ENCODE results near the gene PDZRN3. TPM values are rescaled to one million over a fixed set of nuclear protein-coding genes. Genes with fewer than 3 reads are reported as not detected.
A peak's percentile ranks its signal among the peaks of the same experiment; 100 is the strongest.

PDZRN3 gene
- total RNA-seq, 1 donor from 2014 or later, result 3.4 TPM

DNA sequence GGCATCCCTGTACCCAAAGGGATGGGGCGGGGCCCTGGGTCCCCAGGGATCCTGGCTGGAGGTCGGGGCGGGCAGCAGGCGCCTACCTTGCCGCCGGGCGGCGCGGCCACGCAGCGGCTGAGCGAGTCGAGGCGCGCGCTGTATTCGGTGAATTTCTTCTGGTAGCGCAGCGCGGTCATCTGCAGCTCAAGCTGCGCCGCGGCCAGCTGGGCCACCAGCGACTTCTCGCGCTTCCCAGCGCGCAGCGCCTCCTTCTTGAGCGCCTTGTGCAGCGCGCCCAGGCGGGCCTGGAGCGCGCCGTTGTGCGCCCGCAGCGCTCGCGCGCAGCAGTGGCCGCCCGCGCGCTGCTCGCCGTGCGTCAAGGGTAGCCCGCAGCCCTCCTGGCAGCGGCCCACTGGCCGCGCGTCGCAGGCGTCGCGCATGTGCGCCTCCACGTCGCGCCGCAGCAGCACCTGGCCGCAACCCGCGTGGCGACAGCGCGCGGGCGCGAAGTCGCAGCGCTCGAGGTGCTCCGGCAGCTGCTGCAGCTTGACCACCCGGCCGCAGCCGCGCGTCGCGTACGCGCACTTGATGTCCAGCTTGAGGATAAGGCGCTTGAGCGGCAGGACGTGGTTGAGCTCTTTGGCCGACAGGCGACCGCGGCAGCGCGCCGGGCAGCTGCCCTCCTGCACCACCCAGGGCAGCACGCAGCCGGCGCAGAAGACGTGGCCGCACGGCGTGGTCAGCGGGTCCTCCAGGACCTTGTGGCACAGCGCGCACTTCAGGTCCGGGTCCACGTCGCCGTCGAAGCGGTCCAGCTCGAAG lies 522 bp downstream of the PDZRN3 start:
- H3K27ac Mint-ChIP-seq, result no peak overlapping the region
- H3K27me3 Mint-ChIP-seq (ENCODE audit: insufficient read depth, low read depth), result no peaks in the 10 kb centered on the region
- H3K9me3 Mint-ChIP-seq, result no peaks in the 10 kb centered on the region
- Histone ChIP-seq H4K20me1 (ENCODE audit: low read depth) (peaks cover 14% of the 10 kb centered on the region), H3K79me2 (ENCODE audit: low read depth) (no peaks in the 10 kb centered on the region), H3K36me3 (no peaks in the 10 kb centered on the region), H3K4me3 (peak overlapping the region; percentile 70), H3F3A (ENCODE audit: low read depth) (peaks cover 12% of the 10 kb centered on the region), H3K9me3 (ENCODE audit: low read depth) (no peaks in the 10 kb centered on the region), H3K4me1 (peaks cover 22% of the 10 kb centered on the region), H3K9ac (no peak overlapping the region), H3K27ac (no peak overlapping the region), H2AFZ (replicated peaks) (peak overlapping the region; percentile 100), H3K4me2 (peak overlapping the region; percentile 96), H3K27me3 (peaks cover 22% of the 10 kb centered on the region)
- H3K4me1 Mint-ChIP-seq, result peaks cover 52% of the 10 kb centered on the region
- TF ChIP-seq EZH2phosphoT487 (IDR thresholded peaks at IDR 0.05) (peak; percentile 13), EZH2 (IDR thresholded peaks at IDR 0.05) (peak; percentile 49)
- TF ChIP-seq, protein P1, sequence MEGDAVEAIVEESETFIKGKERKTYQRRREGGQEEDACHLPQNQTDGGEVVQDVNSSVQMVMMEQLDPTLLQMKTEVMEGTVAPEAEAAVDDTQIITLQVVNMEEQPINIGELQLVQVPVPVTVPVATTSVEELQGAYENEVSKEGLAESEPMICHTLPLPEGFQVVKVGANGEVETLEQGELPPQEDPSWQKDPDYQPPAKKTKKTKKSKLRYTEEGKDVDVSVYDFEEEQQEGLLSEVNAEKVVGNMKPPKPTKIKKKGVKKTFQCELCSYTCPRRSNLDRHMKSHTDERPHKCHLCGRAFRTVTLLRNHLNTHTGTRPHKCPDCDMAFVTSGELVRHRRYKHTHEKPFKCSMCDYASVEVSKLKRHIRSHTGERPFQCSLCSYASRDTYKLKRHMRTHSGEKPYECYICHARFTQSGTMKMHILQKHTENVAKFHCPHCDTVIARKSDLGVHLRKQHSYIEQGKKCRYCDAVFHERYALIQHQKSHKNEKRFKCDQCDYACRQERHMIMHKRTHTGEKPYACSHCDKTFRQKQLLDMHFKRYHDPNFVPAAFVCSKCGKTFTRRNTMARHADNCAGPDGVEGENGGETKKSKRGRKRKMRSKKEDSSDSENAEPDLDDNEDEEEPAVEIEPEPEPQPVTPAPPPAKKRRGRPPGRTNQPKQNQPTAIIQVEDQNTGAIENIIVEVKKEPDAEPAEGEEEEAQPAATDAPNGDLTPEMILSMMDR (IDR thresholded peaks at IDR 0.05), result peak; percentile 27
- peak overlapping the region; percentile 93 for H3K4me3 Mint-ChIP-seq
- peak; percentile 92 for DNase-seq (ENCODE audit: low spot score)
- H3K36me3 Mint-ChIP-seq, result no peaks in the 10 kb centered on the region

DNA sequence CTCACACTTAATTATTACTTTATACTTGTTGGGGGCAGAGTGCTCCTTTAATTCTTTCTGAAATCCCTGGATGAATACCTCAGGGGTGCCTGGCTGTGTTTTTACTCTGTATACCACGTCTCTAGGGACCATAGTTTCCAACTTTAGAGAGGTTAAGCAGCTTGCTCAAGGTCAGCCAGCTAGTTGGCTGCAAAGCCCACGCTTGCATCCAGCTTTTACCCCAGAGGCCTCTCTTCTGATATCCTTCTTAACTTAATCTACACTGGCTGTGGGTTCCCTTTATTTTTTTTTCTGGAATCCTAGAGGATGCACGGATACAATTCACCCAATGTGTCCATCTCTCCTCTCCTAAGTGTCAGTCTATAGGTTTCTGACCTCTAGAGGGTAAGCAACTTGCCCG lies 1.4 kb downstream of the PDZRN3 start:
- Histone ChIP-seq H3K9ac (no peak overlapping the region), H3K36me3 (no peaks in the 10 kb centered on the region), H3K4me3 (peak overlapping the region; percentile 70), H2AFZ (replicated peaks) (no peak overlapping the region), H3K9me3 (ENCODE audit: low read depth) (no peaks in the 10 kb centered on the region), H3K27me3 (peaks cover 22% of the 10 kb centered on the region), H4K20me1 (ENCODE audit: low read depth) (peaks cover 14% of the 10 kb centered on the region), H3F3A (ENCODE audit: low read depth) (peaks cover 12% of the 10 kb centered on the region), H3K79me2 (ENCODE audit: low read depth) (no peaks in the 10 kb centered on the region), H3K27ac (no peak overlapping the region), H3K4me1 (peaks cover 22% of the 10 kb centered on the region), H3K4me2 (peak overlapping the region; percentile 96)
- TF ChIP-seq, protein P1 (IDR thresholded peaks at IDR 0.05), result no peak
- no peak for TF ChIP-seq EZH2 (IDR thresholded peaks at IDR 0.05)
- no peak for TF ChIP-seq EZH2phosphoT487 (IDR thresholded peaks at IDR 0.05)
- Mint-ChIP-seq H3K36me3 (no peaks in the 10 kb centered on the region), H3K9me3 (no peaks in the 10 kb centered on the region), H3K27me3 (ENCODE audit: insufficient read depth, low read depth) (no peaks in the 10 kb centered on the region), H3K4me1 (peaks cover 52% of the 10 kb centered on the region), H3K27ac (no peak overlapping the region), H3K4me3 (peak overlapping the region; percentile 93)
- no peak for DNase-seq (ENCODE audit: low spot score)

DNA sequence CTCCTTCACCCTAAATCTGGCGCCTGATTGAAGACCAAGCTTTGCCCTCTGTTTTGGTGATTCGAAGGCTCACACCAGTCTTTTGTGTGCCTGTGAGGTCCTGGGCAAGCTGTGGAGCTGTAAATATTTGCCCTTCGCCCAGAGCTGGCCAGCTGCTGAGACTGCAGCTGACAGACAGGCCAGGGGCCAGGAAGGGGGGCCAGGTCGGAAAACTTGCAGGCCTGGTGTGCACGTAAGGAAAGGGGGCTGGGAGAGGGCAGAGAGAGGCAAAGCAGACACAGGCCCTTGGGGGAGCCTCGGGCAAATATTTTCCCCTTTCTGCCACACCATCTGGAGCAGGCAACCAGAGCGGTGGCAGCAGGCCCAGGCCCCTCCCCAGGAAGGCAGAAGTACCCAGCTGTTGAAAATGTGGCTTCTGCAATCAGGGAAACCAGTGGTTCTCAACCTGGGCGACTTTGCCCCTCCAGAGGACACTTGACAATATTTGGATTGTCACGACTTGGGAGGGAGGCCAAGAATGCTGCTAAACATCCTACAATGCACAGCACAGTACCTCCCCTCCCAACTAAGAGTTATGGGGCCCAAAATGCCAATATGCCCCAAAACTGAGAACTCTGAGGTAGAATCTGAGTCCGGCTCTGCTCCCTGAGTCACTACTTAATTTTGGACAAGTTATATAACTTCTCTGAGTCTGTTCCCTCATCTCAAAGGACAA lies 2.5 kb downstream of the PDZRN3 start:
- H3K4me2 ChIP-seq, result peak overlapping the region; percentile 59
- no peak for TF ChIP-seq EZH2 (IDR thresholded peaks at IDR 0.05)
- TF ChIP-seq, protein P1 (IDR thresholded peaks at IDR 0.05), result no peak
- TF ChIP-seq EZH2phosphoT487 (IDR thresholded peaks at IDR 0.05), result no peak
- no peaks in the 10 kb centered on the region for H3K79me2 ChIP-seq (ENCODE audit: low read depth)
- peaks cover 22% of the 10 kb centered on the region for H3K27me3 ChIP-seq
- no peaks in the 10 kb centered on the region for H3K9me3 ChIP-seq (ENCODE audit: low read depth)
- H3K4me1 ChIP-seq, result peaks cover 22% of the 10 kb centered on the region
- H3K36me3 Mint-ChIP-seq, result no peaks in the 10 kb centered on the region
- H2AFZ ChIP-seq (replicated peaks), result no peak overlapping the region
- peak overlapping the region; percentile 93 for H3K4me3 Mint-ChIP-seq
- no peak overlapping the region for H3K9ac ChIP-seq
- H3F3A ChIP-seq (ENCODE audit: low read depth), result peaks cover 12% of the 10 kb centered on the region
- H3K4me1 Mint-ChIP-seq, result peaks cover 51% of the 10 kb centered on the region
- no peaks in the 10 kb centered on the region for H3K27me3 Mint-ChIP-seq (ENCODE audit: insufficient read depth, low read depth)
- H3K27ac Mint-ChIP-seq, result peak overlapping the region; percentile 35
- peak; percentile 54 for DNase-seq (ENCODE audit: low spot score)
- no peak overlapping the region for H3K27ac ChIP-seq
- no peaks in the 10 kb centered on the region for H3K9me3 Mint-ChIP-seq
- H3K36me3 ChIP-seq, result no peaks in the 10 kb centered on the region
- H3K4me3 ChIP-seq, result no peak overlapping the region
- H4K20me1 ChIP-seq (ENCODE audit: low read depth), result peaks cover 14% of the 10 kb centered on the region
